Small intestine (tissue), 4 donors: ENCODE data around the gene HNRNPF. TPM values are rescaled to one million over a fixed set of nuclear protein-coding genes. Genes with fewer than 3 reads are reported as not detected.

Experiments used
- polyA plus RNA-seq, 4 donors: library from polyadenylated mRNA; stranded (reverse) in 3 of 4; unstranded in 1 of 4; fragments of 200-250 nt in 3 of 4; fragments of 120-200 nt in 1 of 4; gene quantifications; one replicate each; pipeline versions ENCODE4 v1.2.1 to v1.2.3, GENCODE V29; 2013
- donor health status: healthy with polysubstance abuse.
- donor health status: Bipolar disorder and iron deficiency.
- donor health status: healthy.

Gene HNRNPF
- polyA plus RNA-seq, 4 donors, result 138 to 241 (median 176) TPM

Other genes with a start within 250 kb of the HNRNPF start
- 1 to 10 TPM in 2 of 4 donors, under 1 TPM in 2; 0.27 to 1.8 (median 1.1) TPM for gene RASGEF1A, start 142.1 kb downstream of the HNRNPF start, polyA plus RNA-seq
- under 1 TPM in 1 of 4 donors, not detected in 3; 0.10 TPM for gene FXYD4, start 37.5 kb downstream of the HNRNPF start, polyA plus RNA-seq
- gene ZNF487, start 27.9 kb upstream of the HNRNPF start, polyA plus RNA-seq, result 10 to 100 TPM in 3 of 4 donors, 1 to 10 TPM in 1; 5.0 to 17.4 (median 11.6) TPM
- 1 to 10 TPM in 2 of 4 donors, under 1 TPM in 1, not detected in 1; 0.54 to 9.4 (median 2.6) TPM for gene ZNF239, start 165.4 kb upstream of the HNRNPF start, polyA plus RNA-seq
- gene ZNF485, start 197.3 kb upstream of the HNRNPF start, polyA plus RNA-seq, result 1 to 10 TPM in 3 of 4 donors, under 1 TPM in 1; 0.81 to 8.0 (median 1.9) TPM
- 10 to 100 TPM; 23.5 to 31.1 (median 29.0) TPM for gene ZNF32, start 239.7 kb upstream of the HNRNPF start, polyA plus RNA-seq